Right lung (tissue), 5 donors: ENCODE data around the gene MRPL57. TPM values are rescaled to one million over a fixed set of nuclear protein-coding genes. Genes with fewer than 3 reads are reported as not detected.
"Not testable (repeated sequence)": the region's sequence is repeated elsewhere in the genome, so short reads cannot be mapped to it uniquely, and the experiment has no call there.

ENCODE experiments used
- DNase-seq, 2 donors: peaks; one replicate each; pipeline ENCODE4 v3.0.0-alpha.2; 2013
- polyA plus RNA-seq, 5 donors: library from polyadenylated mRNA; unstranded; fragments of 120-200 nt; gene quantifications; one replicate each; pipeline versions ENCODE4 v1.2.1 to v1.2.3, GENCODE V29; 2013; ENCODE audit warnings: inconsistent platforms in 1 of 5, low replicate concordance in 1 of 5; ENCODE audit not compliant: insufficient read length in 5 of 5, insufficient read depth in 1 of 5

MRPL57 gene
- polyA plus RNA-seq, 5 donors = 16.4 to 24.0 (median 17.9) TPM

DNA sequence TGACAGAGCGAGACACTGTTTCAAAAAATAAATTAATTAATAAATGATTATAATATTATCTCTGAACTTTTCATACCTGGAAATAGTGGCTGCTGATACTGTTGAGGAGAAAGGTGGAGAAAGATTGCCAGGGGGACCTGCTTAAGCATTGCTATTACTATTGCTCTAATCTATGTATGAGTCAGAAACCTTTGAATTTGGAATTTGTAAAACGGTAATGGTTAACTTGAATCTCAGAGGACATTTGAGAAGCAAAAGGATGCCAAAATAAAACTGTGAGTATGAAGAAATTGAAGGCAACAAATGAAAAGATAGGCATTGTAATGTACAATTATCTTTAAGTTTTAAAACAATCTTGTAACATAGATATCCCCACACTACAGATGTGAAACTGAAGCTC, 5.2 kb downstream of the MRPL57 start:
- DNase-seq = no peak

DNA sequence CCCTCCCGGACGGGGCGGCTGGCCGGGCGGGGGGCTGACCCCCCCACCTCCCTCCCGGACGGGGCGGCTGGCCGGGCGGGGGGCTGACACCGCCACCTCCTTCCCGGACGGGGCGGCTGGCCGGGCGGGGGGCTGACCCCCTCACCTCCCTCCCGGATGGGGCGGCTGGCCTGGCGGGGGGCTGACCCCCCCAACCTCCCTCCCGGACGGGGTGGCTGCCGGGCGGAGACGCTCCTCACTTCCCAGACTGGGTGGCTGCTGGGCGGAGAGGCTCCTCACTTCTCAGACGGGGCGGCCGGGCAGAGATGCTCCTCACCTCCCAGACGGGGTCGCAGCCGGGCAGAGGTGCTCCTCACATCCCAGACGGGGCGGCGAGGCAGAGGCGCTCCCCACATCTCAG, 10.0 kb downstream of the MRPL57 start:
- not testable (repeated sequence) for DNase-seq

DNA sequence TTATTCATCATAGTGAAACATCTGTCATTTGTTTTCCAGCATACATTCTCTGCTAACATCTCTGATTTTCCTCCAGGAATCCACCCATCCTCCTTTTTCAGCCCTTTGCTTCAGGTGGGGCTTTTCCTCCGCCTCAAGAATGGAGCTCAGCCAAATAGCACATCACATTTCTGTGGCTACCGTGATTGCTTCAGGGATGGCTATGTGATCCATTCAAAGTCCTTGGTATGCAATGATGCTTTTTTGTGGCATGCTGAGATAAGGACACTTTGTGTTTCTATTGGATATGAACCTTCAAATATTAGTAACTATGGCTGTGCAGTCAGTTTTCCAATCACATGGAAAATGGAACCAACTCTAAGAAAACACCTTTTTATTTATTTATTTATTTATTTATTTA, 18.3 kb downstream of the MRPL57 start:
- not testable (repeated sequence) for DNase-seq

DNA sequence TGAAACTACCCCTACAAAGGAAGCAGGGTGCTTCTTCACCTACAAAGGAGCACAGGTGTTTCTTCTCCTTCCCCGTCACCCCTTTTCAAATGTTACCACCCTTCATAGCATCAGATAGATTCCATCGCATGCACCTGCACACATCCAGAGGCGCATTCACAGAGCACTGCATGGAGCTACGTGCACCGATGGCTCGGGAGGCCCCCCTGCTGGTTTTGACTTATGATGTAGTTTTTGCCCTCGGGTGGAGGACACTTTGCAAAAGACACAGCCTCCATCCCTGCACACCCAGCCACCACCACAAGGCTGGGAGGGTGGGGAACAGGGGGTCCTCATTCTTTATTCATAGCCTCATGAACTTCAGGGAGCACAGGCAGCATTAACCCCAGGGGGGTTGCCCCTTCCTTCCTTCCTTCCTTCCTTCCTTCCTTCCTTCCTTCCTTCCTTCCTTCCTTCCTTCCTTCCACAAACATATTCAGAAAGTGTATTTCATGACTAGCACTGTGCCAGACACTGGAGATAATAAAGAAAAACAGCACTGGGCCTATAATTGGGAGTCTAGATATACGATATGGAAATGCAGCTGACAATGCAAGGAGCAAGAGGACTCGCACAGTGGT, 21.3 kb downstream of the MRPL57 start:
- not testable (repeated sequence) for DNase-seq

DNA sequence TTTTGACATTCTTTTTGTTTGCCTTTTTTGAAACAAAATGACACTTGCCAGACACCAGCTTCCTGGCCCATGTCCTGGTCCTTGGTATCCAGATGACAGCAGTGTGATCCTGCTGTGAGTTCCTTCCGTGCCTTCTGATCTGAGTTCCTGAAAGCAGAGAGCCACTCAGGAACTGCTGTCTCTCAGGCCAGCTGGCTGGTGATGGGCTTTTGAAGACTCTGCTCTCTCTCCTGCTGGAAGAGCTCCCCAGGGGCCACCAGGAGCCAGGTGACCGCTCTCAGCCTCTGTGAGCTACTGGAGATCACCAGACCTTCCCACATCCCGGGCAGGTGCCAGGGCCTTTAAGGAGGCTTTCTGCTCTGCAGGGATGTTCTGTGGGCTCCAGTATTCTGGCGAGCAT, 21.9 kb downstream of the MRPL57 start:
- DNase-seq = not testable (repeated sequence)

DNA sequence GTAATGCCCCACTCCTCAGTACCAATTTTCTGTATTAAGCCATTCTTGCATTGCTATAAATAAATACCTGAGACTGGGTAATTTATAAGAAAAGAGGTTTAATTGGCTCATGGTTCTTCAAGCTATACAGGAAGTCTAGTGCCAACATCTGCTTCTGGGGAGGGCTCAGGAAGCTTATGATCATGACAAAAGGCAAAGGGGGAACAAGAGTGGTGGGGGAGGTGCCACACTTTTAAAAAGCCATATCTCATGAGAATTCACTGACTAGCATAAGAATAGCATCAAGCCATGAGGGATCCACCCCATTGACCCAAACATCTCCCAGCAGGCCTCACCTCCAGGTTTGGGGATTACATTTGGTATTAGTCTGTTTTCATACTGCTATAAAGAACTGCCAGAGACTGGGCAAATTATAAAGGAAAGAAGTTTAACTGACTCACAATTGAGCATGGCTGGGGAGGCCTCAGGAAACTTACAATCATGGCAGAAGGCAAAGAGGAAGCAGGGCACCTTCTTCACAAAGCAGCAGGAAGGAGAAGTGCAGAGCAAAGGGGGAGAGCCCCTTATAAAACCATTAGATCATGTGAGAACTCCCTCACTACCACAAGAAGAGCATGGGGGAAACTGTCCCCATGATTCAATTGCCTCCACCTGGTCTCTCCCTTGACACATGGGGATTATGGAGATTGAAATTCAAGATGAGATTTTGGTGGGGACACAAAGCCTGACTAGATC, 25.2 kb downstream of the MRPL57 start:
- DNase-seq = not testable (repeated sequence)

DNA sequence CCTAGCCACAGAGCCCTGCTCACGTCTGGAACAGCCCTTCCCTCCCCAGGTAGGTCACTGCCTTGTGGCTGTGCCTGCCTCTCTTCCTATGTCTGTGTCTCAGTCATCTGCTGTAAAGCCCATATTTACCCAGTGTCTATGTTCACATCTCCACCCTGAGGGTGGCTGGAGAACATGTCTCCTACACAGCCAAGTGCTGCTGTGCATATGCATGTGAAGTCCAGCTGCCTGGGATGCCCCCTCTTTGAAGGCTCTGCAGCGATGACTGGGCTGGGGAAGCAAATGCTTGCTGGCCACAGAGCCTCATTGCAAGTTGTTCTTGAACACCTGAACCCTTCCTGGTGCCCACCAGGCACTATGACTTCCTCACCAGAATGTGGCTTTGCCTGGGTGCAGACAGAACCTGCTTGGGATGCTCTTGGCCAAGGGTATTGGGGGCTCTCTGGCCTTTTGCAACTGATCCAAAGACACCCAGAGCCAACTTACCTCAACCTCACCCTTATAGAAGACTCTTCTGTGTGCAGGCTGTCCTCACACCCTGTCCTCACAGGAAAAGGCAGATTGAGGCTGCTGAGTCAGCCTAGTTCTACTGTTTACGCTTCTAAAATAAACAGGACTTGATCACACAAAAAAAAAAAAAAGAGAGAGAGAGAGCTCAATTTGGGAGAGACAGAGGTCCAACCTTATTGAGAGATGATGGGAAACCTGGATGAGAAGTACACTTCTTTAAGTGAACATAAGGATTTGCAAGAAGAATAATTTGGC, 26.5 kb downstream of the MRPL57 start:
- no peak for DNase-seq

DNA sequence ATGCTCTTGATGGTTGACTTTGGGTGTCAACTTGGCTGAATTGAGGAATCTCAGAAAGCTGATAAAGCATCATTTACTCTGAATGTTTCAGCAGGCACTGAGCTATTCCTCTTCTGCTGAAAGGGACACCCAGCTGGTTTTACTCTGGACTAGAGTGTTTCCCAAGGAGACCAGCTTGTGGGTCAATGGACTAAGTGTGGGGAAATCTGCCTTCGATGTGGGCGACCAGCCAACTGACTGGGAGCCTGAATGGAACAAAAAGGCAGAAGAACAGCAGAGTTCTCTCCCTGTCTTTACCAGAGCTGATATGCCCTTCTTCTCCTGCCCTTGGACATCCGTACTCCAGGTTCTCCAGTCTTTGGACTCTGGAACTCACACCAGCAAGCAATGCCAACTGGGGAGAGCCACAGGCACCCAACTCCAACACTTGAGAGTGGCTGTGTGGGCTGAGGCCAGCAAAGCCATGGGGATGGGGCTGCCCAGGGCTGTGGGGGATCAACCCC, 32.2 kb downstream of the MRPL57 start:
- peak in 1 of 2 donors; percentile 22 for DNase-seq

DNA sequence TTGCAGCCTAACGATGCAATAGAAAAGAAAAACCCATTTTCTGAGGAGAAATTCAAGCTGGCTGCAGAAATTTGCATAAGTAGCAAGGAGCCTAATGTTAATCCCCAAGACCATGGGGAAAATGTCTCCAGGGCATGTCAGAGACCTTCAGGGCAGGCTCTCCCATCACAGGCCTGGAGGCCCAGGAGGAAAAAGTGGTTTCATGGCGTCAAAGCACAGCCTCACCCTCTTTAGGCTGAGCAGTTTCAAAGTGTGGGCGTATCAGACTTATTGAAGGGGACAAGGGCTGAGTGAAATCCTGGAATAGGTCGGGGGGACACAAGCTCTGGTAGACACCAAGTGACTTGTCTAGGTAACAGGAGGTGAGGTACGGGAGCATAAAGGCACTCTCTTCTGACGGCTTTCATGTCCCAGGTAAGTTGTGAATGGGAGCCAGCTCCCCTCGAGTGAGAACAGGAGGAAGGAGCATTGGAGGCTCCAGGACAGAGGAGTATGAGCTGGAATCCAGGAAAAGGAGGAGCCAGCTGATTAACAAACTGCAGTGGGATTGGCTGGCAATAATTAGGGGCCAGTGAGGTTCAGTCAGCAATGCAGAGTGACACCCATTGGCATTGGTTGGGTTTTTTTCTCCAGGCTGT, 35.8 kb downstream of the MRPL57 start:
- DNase-seq = no peak

DNA sequence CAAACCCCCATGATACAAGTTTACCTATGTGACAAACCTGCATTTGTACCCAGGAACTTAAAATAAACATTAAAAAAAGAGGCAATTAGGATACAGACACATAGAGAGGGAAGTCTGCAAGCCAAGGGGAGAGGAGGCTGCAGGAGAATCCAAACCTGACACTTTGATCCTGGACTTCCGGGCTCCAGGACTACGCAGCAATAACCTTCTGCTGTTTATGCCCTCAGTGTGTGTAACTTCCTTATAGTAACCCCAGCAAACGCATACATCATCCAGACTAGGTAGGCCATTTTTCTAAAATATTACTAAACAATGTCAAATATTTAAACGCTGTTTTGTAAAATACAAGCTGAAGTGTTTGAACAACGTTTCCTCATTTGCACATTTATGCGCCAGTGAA, 39.0 kb downstream of the MRPL57 start:
- not testable (repeated sequence) for DNase-seq

DNA sequence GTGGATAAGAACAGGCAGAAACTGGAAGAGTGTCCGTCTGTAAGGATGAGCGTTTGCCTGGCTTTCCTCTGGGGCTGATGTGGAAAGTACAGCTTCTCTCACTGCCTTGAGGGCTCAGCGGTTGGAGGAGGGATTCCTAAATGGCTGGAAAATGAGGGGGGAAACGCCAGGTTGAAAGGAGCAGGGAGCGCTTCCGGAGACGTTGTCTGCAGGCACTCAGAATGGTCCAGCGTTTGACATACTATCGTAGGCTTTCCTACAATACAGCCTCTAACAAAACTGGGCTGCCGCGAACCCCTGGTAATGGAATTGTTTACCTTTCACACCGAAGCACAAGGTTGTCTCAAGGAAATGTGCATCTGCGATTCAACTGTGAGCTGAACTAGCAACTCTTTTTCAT, 39.9 kb downstream of the MRPL57 start:
- no peak for DNase-seq

DNA sequence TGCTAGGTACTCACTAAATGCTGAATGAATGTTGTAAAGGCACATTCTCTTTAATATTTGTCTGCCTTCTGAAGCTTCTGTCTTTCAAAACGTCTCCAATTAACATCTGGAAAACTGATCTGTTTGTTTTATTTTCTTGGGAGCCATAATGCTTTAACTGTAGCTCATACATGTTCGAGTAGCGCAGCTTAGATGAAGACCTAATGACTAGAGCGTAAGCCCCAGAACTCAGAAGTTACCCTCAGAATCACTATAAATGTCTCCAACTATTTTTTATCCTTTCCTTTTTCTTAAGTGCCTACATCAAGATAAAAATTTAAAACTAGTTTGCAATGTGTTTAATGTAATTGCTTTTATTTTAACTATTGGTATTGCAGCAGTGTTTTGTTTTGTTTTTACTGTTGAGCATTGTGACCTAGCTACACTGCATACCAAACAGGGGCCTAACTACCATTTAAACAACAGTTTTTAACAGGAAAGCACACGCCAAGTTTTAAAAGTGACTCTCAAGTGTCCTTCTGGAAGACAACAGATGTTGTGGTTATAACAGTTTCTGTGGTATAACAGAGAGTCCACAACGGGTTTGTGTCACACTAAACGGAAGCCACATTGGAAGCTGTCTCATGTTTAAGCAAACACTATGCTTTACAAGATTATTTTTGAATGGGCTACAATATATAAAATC, 42.0 kb downstream of the MRPL57 start:
- DNase-seq = no peak

DNA sequence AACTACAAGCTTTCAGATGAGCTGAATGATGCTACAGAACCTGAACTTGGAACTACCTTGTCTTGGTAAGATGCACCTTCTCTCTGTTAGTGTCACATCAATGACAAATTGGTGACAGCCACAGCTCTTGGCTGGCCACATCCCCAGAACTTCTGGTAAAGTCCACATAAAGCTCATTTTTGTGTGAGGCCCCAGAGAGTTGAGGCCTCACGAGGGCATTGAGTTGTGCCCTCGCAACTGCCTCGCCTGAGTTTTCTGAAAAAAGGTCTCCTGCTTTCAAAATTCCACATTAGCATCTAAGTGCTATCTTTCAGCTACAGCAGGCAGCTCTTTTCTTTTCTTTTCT, 42.6 kb downstream of the MRPL57 start:
- no peak for DNase-seq

DNA sequence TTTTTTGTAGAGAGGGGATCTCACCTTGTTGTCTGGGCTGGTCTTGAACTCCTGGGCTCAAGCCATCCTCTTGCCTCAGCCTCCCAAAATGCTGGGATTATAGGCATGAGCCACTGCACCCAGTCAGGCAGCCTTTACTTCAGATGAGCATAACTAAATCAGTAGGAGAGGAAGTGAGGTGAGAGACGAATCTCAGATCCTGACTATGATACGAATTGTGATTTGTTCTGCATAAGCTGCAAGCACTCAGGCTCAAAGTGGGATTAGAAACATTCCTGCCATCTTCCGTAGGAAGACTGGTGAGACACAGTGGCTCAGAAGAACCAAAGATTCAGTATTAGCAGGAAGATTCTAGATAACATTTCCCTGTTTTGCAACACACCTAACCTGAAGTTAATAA, 43.3 kb downstream of the MRPL57 start:
- DNase-seq = not testable (repeated sequence)

DNA sequence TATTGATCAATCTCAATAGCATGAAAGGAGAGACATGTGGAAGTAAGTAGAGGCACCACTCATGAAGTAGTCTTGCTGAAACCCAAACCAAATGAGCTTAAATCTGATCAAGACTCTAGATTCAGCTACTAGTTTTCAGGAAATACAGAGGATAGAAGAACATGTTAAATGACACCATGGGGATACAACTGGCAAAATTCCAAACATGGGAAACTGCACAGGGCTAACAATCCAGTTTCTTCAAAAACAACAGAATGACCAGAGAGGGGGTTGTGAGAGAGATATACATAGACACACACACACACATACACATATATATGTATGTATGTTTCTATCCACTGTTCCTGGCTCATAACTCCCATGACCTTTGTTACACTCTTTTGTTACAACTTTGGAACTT, 44.8 kb downstream of the MRPL57 start:
- DNase-seq = no peak

DNA sequence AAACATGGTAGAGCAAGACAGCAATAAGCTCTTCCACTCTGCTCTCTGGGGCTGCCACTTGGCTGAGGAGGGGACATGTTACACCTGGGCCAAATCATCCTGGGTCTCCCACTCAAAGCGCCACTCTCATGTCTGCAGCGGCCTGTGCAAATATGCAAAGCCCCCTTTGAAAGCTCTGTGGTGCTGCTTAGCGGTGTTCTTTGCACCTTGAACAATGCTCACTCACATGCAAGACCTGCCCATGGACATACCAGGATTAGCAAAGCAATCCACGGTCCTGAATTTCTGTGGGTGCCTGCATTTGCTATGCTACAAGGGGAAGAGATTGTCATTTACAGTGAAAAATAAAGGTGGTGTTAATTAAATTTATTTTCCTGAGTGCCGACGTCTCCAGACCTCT, 48.6 kb downstream of the MRPL57 start:
- DNase-seq = no peak

DNA sequence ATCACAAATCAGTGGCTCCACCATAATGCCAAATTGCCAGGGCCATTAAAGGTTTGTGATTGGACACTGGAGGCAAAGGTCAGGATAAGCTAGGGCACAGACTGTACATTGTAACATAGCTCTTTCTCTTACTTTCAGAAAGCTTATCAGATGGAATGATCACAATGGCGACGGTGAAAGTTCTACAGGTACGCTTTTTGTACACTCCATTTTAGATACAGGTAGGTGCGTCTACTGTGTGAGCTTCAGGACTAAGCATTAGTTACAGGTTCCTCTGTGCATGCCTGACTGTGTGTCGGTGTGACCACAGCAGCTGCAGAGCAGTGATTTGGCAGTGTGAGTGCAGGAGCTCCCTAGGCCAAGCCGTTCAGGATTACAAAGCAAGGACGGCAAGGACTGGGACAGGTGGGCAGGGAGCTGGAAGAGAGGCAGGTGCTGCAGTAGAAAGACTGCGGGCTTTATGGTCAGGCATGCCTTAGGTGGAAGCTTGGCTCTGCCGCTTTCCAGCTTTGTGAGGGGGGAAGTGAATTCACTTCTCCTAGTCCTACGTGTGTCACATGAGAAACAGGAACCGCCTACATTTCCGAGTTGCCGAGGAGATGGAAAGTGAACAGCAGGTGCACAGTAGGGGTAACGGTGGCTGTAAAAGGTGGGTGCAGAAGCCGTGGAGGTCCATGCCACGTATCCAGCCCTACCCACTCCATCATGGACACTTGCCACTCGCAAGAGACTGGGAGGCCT, 49.6 kb downstream of the MRPL57 start:
- DNase-seq = no peak

DNA sequence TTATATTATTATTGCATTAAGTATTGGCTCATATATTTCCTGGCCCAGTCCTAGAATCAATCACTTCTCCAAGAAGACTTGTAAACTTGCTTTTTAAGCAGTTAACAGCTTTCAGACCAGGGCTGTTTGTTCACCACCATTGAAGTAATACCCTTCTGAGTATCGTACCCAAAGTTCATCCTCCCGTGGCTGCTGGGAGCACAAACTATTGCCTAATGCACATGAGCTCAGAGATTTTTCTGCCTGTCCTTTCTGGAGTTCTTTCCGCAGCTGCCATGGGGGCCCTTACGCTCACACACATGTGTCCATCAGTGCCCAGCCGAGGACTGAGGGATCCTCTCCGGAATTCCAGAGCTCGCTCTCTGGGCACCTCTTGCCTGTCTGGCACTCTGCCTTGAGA, 51.5 kb downstream of the MRPL57 start:
- DNase-seq = no peak
